GM23338 (cell line): Measurements from ENCODE around the gene SPR.

Source experiments
- CTCF ChIP-seq, 2 experiments: fragments of 200-600 bp in 1 of 2; sonication (generic) in 1 of 2; conservative IDR thresholded peaks; 2 replicates each; pipeline versions ENCODE4 v1.5.1 to v1.6.1; 2016 to 2017; ENCODE audit warnings: antibody characterized with exemption in 2 of 2, low read depth in 2 of 2, mild to moderate bottlenecking in 2 of 2, moderate library complexity in 1 of 2
- EZH2 ChIP-seq: fragments of 200-600 bp; sonication (generic); IDR thresholded peaks from one replicate; pipeline ENCODE4 v1.8.0; 2017; ENCODE audit warnings: antibody characterized with exemption, mild to moderate bottlenecking, low read depth; ENCODE audit not compliant: unreplicated experiment
- REST ChIP-seq: IDR thresholded peaks from one replicate; pipeline ENCODE4 v1.6.1; 2018; ENCODE audit warnings: antibody characterized with exemption; ENCODE audit not compliant: unreplicated experiment

GRCh38 chr2:72920318-72921087, 33.3 kb downstream of the SPR start:
- TF ChIP-seq CTCF (conservative IDR thresholded peaks at IDR 0.05; ENCODE audit: low read depth in 2 of 2) (no peak), REST (no peak), EZH2 (peak; percentile 81)
